ENCODE measurements around the gene IRF9.

The IRF9 gene

DNA sequence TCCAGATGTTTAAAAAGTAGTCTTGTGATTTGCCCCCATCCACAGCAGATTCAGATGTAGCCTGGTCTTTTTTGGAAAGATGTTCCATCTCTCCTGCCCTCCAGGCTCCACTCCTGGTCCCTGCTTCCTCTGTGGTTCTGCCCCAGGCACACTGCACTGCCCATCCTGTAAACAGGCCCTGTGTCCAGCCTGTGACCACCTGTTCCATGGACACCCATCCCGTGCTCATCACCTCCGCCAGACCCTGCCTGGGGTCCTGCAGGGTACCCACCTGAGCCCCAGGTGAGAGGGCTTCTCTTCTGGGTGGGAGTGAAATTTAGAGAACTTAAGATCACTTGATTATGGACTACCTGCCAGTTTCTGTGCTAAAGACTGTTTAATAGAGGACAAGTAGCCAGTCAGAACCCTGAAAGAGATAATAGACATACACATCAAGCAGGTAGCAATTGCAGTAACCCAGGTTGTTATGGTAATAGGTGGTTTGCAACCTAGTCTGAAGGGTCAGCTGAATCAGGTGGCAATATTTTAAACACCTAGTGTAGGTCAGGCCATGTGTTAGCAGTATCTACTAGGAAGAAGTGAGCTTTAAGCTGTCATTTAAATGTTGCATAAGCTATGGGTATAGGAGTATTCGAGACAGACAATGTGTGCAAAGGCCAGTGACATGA, 11.6 kb upstream of the IRF9 start:
- DNase-seq (ENCODE audit: low read depth): no peak

DNA sequence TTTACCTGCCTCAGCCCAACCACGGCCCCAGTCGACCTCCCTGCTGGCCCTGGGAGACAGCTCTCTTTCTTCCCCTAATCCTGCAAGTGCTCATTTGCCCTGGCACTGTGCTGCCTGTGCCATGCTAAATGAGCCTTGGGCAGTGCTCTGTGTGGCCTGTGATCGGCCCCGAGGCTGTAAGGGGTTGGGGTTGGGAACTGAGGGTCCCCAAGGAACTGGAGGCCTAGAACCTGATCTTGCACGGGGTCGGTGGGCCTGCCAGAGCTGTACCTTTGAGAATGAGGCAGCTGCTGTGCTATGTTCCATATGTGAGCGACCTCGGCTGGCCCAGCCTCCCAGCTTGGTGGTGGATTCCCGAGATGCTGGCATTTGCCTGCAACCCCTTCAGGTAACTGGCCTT, 11.0 kb upstream of the IRF9 start:
- DNase-seq (ENCODE audit: low read depth): no peak

DNA sequence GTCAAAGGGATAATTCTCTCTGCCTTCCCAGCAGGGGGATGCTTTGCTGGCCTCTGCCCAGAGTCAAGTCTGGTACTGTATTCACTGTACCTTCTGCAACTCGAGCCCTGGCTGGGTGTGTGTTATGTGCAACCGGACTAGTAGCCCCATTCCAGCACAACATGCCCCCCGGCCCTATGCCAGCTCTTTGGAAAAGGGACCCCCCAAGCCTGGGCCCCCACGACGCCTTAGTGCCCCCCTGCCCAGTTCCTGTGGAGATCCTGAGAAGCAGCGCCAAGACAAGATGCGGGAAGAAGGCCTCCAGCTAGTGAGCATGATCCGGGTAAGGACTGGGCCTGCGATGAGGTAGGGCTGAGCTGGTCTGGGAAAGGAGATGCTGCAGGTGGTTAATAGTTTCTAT, 10.5 kb upstream of the IRF9 start:
- no peak for DNase-seq (ENCODE audit: low read depth)

DNA sequence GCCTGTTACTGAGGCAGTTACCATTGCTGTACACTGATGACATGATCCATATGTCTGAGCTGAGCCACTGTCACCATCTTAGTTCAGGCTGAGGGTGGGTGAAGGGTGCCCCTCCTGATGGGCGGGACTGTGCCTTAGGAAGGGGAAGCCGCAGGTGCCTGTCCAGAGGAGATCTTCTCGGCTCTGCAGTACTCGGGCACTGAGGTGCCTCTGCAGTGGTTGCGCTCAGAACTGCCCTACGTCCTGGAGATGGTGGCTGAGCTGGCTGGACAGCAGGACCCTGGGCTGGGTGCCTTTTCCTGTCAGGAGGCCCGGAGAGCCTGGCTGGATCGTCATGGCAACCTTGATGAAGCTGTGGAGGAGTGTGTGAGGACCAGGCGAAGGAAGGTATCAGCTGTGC, 10.1 kb upstream of the IRF9 start:
- no peak for DNase-seq (ENCODE audit: low read depth)

DNA sequence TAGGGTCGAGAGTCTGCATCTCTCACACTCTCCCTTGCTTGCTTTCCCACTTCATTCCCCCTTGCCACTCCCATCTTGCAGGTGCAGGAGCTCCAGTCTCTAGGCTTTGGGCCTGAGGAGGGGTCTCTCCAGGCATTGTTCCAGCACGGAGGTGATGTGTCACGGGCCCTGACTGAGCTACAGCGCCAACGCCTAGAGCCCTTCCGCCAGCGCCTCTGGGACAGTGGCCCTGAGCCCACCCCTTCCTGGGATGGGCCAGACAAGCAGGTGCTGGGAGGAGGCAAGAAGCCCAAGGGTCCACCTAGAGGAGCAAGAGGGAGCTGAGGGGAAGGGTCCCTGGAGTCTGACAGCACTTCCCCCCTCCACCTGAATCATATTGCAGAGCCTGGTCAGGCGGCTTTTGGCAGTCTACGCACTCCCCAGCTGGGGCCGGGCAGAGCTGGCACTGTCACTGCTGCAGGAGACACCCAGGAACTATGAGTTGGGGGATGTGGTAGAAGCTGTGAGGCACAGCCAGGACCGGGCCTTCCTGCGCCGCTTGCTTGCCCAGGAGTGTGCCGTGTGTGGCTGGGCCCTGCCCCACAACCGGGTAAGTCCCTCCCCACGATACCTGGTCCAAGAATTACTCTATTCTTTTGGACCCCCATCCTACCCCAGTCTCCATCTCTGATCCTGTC, 9.5 kb upstream of the IRF9 start:
- no peak for DNase-seq (ENCODE audit: low read depth)

DNA sequence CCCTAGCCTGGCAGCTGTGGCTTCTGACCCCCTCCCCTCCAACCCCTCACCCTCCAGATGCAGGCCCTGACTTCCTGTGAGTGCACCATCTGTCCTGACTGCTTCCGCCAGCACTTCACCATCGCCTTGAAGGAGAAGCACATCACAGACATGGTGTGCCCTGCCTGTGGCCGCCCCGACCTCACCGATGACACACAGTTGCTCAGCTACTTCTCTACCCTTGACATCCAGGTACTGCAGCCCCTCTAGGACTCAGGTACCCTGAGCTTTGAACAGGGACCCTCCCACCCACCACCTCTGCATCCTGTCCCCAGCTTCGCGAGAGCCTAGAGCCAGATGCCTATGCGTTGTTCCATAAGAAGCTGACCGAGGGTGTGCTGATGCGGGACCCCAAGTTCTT, 6.0 kb upstream of the IRF9 start:
- no peak for DNase-seq (ENCODE audit: low read depth)

DNA sequence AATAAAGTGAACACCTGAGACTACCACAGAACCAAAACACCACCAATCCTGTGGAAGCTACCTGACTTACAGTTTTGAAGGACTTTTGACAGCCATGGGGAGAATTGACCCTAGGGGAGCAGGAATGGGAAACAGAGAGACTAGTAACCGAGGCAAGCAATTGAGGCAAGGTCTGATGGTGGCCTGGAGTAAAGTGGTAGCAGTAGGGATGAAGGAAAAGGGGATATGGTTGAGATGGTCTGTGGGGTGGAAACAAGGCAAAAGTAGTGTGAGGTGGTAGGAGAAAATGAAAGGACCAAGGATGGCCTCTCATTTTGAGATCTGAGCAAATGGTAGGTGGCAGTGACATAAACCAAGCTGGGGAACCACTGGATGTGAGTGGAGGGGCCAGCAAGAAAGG, 4.2 kb upstream of the IRF9 start:
- no peak for DNase-seq (ENCODE audit: low read depth)

DNA sequence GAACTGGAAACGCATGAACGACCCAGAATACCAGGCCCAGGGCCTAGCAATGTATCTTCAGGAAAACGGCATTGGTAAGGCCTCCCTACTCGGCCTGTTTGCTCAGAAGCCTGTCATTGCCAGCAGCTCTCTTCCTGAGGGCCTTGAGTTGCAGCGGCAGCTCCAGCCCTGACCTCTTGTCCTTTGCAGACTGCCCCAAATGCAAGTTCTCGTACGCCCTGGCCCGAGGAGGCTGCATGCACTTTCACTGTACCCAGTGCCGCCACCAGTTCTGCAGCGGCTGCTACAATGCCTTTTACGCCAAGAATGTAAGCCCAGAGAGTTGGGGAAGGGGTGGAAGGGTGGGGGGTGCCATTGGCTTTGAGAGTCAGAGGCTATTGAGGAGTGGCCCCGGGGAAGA, 3.7 kb upstream of the IRF9 start:
- no peak for DNase-seq (ENCODE audit: low read depth)

DNA sequence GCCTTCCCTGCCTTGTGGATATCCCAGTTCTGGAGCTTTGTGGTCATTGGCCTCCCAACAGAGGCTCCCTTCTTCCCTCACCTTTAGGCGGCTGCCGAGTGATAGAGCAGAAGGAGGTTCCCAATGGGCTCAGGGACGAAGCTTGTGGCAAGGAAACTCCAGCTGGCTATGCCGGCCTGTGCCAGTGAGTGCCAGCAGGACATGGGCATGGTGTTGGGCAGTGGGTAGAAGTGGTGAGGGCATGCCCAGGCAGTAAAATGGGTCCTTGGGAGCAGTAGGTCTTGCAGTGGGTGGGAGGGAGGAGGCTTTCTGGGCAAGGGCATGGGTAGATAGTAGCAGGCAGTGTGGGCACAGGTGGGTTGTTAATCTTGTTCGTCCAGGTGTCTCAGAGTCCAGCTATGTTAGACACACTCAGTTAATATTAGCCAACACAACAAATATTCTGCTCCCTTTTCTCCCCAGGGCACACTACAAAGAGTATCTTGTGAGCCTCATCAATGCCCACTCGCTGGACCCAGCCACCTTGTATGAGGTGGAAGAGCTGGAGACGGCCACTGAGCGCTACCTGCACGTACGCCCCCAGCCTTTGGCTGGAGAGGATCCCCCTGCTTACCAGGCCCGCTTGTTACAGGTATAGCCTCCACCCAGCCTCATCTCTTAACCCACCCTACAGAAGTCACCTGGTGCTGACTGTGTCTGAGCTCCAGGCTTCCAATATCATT, 1.1 kb upstream of the IRF9 start:
- DNase-seq (ENCODE audit: low read depth): no peak

DNA sequence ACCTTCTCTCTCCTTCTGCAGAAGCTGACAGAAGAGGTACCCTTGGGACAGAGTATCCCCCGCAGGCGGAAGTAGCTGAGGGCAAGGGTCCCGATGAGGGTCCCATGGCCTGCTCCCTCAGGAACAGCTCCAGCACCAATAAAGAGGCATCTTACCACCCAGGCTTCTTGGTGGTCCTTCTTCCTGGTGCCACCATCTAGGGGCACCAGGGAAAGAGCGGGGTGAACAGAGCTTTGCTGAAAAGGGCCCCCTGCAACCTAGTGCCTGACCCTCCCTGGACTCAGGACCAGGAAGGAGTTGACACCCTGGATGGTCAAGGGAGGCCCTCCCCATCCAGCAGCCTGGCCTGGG, 591 bp upstream of the IRF9 start:
- no peak for DNase-seq (ENCODE audit: low read depth)

DNA sequence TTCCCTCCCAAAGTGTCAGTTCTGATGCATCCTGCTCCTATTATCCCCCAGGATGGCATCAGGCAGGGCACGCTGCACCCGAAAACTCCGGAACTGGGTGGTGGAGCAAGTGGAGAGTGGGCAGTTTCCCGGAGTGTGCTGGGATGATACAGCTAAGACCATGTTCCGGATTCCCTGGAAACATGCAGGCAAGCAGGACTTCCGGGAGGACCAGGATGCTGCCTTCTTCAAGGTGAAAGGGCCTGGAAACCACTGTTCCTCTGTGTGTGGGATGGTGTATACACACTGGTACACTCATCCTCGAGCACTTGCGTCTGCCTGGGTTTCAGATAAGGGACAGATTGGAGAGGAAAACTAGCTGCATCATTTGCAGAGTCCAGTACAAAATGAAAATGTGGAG, 1.0 kb downstream of the IRF9 start:
- DNase-seq (ENCODE audit: low read depth): no peak

DNA sequence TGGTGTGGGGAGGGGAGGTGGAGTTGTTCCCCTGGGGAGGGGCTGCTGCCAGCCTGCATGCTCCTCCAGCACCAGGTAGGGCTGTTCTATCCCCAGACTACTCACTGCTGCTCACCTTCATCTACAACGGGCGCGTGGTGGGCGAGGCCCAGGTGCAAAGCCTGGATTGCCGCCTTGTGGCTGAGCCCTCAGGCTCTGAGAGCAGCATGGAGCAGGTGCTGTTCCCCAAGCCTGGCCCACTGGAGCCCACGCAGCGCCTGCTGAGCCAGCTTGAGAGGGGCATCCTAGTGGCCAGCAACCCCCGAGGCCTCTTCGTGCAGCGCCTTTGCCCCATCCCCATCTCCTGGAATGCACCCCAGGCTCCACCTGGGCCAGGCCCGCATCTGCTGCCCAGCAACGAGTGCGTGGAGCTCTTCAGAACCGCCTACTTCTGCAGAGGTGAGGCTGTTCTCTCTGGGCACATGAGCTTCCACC, 3.5 kb downstream of the IRF9 start:
- DNase-seq (ENCODE audit: low read depth): no peak

DNA sequence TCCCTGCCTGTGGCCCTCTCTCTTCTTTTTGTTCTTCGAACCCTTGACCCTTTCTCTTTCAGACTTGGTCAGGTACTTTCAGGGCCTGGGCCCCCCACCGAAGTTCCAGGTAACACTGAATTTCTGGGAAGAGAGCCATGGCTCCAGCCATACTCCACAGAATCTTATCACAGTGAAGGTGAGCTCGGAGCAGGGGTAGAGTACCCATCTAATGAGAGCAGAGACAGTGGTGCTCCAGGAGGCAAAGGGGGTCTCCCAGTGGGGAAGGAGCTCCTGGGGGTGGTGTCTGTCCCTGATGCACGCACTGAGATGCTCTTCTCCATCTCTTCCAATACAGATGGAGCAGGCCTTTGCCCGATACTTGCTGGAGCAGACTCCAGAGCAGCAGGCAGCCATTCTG, 4.7 kb downstream of the IRF9 start:
- no peak for DNase-seq (ENCODE audit: low read depth)

DNA sequence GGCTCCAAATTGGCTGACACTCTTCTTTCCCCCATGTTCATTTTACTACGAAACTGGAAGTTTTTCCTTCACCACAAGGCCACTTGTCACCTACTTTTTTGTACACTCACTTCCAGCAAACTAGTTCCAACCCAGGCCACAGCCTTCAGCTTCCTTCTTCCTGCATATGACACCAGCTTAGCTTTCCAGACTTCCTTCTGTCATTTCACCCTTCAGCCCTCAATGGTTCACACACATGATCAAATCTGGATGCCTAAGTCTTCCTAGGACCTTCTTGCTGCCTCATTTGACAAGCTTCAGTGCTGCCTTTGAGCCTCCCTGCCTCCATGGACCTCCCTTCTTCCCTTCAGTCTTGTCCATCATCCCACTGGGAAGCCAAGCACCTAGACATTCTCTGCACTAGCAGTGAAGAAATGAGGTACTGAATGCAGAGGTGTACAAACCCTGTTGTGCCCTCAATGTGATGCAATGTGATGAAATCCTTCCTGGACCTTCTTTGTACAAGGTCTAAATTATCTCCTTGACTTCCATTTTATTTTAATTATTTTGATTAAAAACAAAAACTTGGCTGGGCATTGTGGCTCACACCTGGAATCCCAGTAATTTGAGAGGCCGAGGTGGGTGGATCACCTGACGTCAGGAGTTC, 6.5 kb downstream of the IRF9 start:
- no peak for DNase-seq (ENCODE audit: low read depth)

DNA sequence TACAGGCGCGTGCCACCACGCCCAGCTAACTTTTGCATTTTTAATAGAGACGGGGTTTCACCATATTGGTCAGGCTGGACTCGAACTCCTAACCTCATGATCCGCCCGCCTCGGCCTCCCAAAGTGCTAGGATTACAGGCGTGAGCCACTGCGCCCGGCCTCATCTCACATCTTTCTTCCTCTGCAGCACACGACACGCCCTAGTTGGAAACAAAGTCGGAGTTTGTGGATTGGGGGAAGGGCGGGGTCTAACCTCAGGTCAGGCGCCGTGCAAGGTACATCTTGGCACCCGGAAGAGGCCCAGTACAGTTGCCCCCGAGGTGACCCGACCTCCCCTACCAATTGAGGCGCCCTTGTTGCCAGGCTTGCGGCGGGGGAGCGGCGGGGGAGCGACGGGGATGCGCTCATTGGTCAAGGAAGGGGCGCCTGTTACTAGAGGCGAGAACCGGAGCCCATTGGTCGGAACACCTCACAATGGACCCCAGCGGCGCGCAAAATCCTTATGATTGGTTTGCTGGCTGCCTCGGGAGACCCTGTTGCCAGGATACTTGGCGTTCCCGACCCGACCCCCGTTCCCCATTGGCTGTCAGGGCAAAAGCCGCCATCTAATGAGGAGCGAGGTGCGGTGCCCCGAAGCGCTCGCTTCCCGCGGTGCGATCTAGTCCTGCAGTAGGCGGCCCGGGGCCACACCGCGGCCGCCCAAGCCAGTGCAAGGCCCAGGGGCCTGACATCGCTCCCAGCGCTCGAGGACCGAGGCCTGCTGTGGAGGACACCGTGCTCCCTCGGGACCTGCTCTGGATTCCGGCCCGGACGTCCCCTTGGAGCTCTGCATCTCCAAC, 10.6 kb downstream of the IRF9 start, which contains the start of gene REC8:
REC8 (plus strand) TSS at position 659 of the 839 bp plus-strand sequence. CDS start 473 bp downstream, outside the sequence.
- peak; percentile 58 for DNase-seq (ENCODE audit: low read depth)

DNA sequence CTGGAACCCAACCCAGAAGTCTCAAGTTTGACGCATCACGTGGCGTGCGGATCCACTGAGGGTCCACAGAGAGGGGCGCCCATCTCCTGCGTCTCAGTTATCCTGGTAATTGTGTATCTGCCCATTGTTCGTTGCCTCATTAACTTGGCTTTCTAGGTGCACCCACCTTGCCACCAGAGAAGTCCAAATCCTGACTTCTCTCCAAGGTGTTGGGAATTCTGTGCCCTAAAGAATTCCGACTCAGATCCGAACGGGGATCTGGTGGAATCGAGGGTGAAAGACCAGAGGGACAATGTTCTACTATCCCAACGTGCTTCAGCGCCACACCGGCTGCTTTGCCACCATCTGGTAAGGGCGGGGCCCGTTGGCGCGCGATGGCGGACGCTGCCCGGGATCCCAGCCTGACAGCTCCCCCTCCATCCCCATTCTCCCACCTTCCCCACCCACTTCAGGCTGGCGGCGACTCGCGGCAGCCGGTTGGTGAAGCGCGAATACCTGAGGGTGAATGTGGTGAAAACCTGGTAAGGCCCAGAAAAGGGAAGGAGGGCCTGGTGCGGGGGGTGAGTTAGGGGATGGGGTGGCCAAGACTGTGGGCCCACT, 11.3 kb downstream of the IRF9 start:
- DNase-seq (ENCODE audit: low read depth): no peak

DNA sequence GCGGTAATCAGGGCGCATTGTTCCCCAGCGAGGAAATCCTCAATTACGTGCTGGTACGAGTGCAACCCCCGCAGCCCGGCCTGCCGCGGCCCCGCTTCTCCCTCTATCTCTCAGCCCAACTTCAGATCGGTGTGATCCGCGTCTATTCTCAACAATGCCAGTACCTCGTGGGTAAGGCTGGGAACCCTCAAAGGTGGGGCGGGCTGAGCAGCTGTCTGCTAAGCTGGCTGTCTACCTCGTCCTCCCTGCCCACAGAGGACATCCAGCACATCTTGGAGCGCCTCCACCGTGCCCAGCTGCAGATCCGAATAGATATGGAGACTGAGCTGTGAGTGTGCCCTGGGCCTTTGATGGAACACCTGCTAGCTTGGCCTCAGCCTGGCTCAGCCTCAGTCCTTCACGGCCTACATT, 11.8 kb downstream of the IRF9 start:
- no peak for DNase-seq (ENCODE audit: low read depth)

DNA sequence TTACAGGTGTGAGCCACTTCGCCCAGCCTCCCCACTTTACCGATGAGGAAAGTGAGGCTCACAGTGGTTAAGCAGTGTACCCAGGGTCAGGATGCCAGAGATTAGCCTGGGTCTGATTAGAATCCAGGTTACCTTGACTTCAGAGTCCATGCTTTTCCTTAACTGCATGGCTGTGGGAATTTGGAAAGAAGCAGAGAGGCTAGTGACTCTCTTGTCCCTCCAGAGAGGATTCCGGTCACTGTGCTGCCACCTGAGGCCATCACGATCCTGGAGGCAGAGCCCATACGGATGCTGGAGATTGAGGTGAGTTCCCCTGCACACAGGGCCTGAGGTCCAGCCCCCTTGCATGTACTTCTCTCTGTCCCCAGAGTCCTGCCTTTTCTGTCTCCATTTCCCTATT, 15.5 kb downstream of the IRF9 start:
- no peak for DNase-seq (ENCODE audit: low read depth)

DNA sequence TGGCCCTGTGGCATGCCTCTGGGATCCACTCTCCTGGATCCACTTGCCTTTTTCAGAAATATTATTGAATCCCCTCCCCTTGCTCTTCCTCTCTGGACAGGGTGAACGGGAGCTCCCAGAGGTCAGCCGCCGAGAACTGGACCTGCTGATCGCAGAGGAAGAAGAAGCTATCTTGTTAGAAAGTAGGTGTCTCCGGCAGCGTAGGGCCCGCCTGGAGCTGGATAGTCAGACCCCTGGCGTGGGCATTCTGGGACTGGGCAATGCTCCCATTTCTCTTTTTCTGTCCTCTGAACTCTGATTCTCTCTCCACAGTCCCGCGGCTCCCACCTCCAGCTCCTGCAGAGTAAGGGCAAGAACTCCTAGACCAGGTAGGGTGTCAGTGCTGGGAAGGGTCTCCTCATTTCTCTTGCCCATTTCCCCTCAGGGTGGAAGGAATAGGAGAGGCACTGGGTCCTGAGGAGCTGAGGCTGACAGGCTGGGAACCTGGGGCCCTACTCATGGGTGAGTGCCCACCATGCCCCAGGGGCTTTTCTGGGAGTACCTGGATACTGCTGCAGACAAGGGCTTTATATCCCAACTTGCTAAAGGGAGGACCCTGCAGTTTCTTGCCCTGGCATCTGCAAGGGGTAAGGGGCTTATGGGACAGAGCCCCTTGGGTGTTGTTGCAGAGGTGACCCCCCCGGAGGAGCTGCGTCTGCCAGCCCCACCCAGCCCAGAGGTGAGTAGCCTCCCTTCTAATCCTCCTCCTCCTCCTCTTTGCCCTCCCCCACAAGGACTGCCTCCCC, 16.2 kb downstream of the IRF9 start:
- no peak for DNase-seq (ENCODE audit: low read depth)

DNA sequence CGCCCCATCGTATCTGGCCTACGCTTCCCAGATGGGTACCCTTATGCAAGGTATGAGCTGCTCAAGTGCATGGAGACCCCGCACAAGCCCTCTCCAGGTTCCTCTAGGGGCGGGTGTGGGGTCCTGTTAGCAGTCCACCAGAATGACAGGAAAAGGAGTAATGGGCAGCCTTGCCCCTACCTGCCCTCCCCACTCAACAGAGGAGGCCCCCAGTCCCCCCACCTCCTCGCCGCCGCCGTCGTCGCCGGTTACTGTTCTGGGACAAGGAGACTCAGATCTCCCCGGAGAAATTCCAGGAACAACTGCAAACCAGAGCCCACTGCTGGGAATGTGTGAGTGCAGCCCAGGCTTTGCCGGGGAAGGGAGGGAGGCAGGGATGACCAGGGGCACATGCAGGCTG, 16.8 kb downstream of the IRF9 start:
- DNase-seq (ENCODE audit: low read depth): no peak

All from stimulated activated CD8-positive, alpha-beta memory T cell treated with anti-CD3 and anti-CD28 coated beads, Interleukin-12 subunit alpha, Interleukin-12 subunit beta, amount 100 ng/mL, for 1 hour (primary cell).